Measurements from ENCODE around the gene ZNF20. TPM values are rescaled to one million over a fixed set of nuclear protein-coding genes. Genes with fewer than 3 reads are reported as not detected.

ZNF20 gene
- 13.2 TPM for polyA plus RNA-seq (2013, experiment 1 of 4)
- polyA plus RNA-seq (2013, experiment 2 of 4): 11.2 TPM
- polyA plus RNA-seq (2013, experiment 3 of 4): 9.8 TPM
- polyA plus RNA-seq (2013, experiment 4 of 4): 11.6 TPM

DNA sequence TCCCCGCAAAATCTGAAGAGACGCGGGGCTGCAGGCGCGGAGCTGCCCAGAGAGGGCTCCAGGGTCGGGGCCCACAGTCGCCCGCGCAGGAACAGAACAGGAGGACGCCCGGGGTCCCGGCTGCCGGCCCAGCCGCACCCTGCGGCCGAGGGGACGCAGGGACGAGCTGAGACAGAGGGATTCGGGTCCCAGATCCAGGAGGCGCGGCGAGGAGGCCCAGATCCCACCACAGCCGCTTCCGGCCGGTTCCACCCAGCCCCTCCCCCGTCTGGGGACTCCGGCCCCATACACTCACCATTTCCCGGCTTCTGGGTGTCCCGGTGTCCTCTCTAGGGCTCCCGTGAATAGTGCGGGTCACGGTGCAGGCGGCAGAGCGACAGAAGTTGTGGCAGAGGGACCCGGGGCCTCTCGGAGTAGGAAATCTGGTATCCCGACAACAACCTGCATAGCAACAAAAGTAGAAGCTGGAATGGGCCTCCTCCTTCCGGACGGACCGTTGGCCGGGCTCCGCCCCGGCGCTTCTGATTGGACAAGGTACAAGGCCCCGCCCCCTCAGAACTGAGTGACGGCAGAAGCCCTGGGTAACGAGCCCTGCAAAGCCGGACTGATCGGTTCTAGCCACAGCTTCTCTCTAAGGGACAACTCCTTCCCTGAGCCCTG lies at the start of gene ZNF20:
Gene ZNF20 (minus strand): TSS at position 466 of the 660 bp plus-strand sequence. CDS start 168 bp downstream, at position 298.
- Histone ChIP-seq H3K36me3 (ENCODE audit: control insufficient read depth, insufficient read depth, low read length) (peaks cover 55% of the 10 kb centered on the region), H3K9me3 (ENCODE audit: control insufficient read depth, low read length) (no peaks in the 10 kb centered on the region), H3K4me1 (ENCODE audit: control insufficient read depth, insufficient read depth, low read length) (peaks cover 6% of the 10 kb centered on the region), H3K27ac (ENCODE audit: insufficient read depth, low read depth, low read length, poor library complexity, severe bottlenecking) (peak within 1 kb of the TSS; percentile 99), H3K4me3 (ENCODE audit: insufficient read depth, low read depth, low read length) (peak within 1 kb of the TSS; percentile 84), H3K27me3 (ENCODE audit: control insufficient read depth, insufficient read depth, low read length, poor library complexity, severe bottlenecking) (no peaks in the 10 kb centered on the region)
- 7 to 9% methylated on average over 49 of the region's 49 CpGs for WGBS, 2 experiments

- 96 to 98% methylated on average over 6 of the region's 6 CpGs for WGBS, 2 experiments
- Histone ChIP-seq H3K36me3 (ENCODE audit: control insufficient read depth, insufficient read depth, low read length) (peaks cover 57% of the 10 kb centered on the region), H3K4me3 (ENCODE audit: insufficient read depth, low read depth, low read length) (no peak overlapping the region), H3K27me3 (ENCODE audit: control insufficient read depth, insufficient read depth, low read length, poor library complexity, severe bottlenecking) (no peaks in the 10 kb centered on the region), H3K9me3 (ENCODE audit: control insufficient read depth, low read length) (peaks cover 11% of the 10 kb centered on the region), H3K27ac (ENCODE audit: insufficient read depth, low read depth, low read length, poor library complexity, severe bottlenecking) (no peak overlapping the region), H3K4me1 (ENCODE audit: control insufficient read depth, insufficient read depth, low read length) (no peaks in the 10 kb centered on the region)
These were observed 47.5 kb upstream of the ZNF20 start for GRCh38 chr19:12187625-12188024.

DNA sequence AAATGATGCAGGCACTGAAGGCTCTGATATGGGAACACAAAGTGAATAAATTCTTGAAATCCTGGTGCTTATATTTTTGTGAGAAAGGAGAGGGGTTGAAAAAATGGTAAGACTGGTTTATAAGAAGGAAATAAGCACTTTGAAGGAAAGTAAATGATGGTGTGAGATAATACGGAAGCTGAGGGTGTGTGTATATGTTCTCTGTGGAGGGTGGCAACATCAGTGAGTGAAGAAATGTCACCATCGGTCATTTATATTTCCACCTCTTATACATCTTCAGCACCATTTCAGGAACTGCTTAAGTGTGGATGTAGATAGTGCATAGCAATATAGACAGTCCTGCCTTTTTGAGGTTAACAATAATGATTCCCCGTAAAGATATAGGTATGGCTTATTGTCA lies 40.2 kb upstream of the ZNF20 start:
- peaks cover 1% of the 10 kb centered on the region for H3K36me3 ChIP-seq (ENCODE audit: control insufficient read depth, insufficient read depth, low read length)
- 85 to 91% methylated on average over 2 of the region's 3 CpGs for WGBS, 2 experiments

DNA sequence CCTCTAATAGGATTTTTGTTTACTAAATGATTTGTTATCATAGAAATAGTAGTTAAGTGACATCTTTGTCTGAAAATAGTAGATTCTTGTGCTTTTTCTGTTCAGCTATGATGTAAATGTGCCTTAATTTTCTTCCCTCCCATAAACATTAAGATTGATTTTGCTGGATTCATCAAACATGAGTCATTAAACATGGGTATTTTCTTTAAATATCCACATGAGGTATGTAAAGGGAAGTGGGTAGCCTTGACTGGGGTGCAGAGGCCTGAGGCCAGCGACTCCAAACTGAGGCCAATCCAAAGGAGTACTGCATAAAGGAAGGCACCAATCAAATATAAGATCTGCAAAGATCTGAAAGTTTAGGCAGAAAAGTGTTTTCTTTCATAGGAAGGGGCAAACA lies 26.5 kb upstream of the ZNF20 start:
- Histone ChIP-seq H3K36me3 (ENCODE audit: control insufficient read depth, insufficient read depth, low read length) (no peaks in the 10 kb centered on the region), H3K27ac (ENCODE audit: insufficient read depth, low read depth, low read length, poor library complexity, severe bottlenecking) (no peak overlapping the region), H3K4me3 (ENCODE audit: insufficient read depth, low read depth, low read length) (no peak overlapping the region), H3K27me3 (ENCODE audit: control insufficient read depth, insufficient read depth, low read length, poor library complexity, severe bottlenecking) (no peaks in the 10 kb centered on the region), H3K9me3 (ENCODE audit: control insufficient read depth, low read length) (no peaks in the 10 kb centered on the region), H3K4me1 (ENCODE audit: control insufficient read depth, insufficient read depth, low read length) (peaks cover 5% of the 10 kb centered on the region)
- WGBS, 2 experiments: 80 to 97% methylated on average over 1 of the region's 1 CpG

More for the DNA sequence above, 40.2 kb upstream of the ZNF20 start:
- Histone ChIP-seq H3K27me3 (ENCODE audit: control insufficient read depth, insufficient read depth, low read length, poor library complexity, severe bottlenecking) (no peaks in the 10 kb centered on the region), H3K9me3 (ENCODE audit: control insufficient read depth, low read length) (peaks cover 6% of the 10 kb centered on the region), H3K4me1 (ENCODE audit: control insufficient read depth, insufficient read depth, low read length) (no peaks in the 10 kb centered on the region), H3K27ac (ENCODE audit: insufficient read depth, low read depth, low read length, poor library complexity, severe bottlenecking) (no peak overlapping the region), H3K4me3 (ENCODE audit: insufficient read depth, low read depth, low read length) (no peak overlapping the region)

GRCh38 chr19:12163826-12164225 lies 23.7 kb upstream of the ZNF20 start:
- Histone ChIP-seq H3K36me3 (ENCODE audit: control insufficient read depth, insufficient read depth, low read length) (no peaks in the 10 kb centered on the region), H3K4me3 (ENCODE audit: insufficient read depth, low read depth, low read length) (peak overlapping the region; percentile 89), H3K9me3 (ENCODE audit: control insufficient read depth, low read length) (no peaks in the 10 kb centered on the region), H3K27me3 (ENCODE audit: control insufficient read depth, insufficient read depth, low read length, poor library complexity, severe bottlenecking) (no peaks in the 10 kb centered on the region), H3K4me1 (ENCODE audit: control insufficient read depth, insufficient read depth, low read length) (peaks cover 5% of the 10 kb centered on the region), H3K27ac (ENCODE audit: insufficient read depth, low read depth, low read length, poor library complexity, severe bottlenecking) (no peak overlapping the region)
- 35 to 39% methylated on average over 2 of the region's 2 CpGs for WGBS, 2 experiments

- peak within 1 kb of the TSS; percentile 78 for H3K27ac ChIP-seq (ENCODE audit: insufficient read depth, low read depth, low read length, poor library complexity, severe bottlenecking)
- H3K9me3 ChIP-seq (ENCODE audit: control insufficient read depth, low read length): no peaks in the 10 kb centered on the region
- no peaks in the 10 kb centered on the region for H3K27me3 ChIP-seq (ENCODE audit: control insufficient read depth, insufficient read depth, low read length, poor library complexity, severe bottlenecking)
- H3K4me3 ChIP-seq (ENCODE audit: insufficient read depth, low read depth, low read length): peak within 1 kb of the TSS; percentile 89
- H3K4me1 ChIP-seq (ENCODE audit: control insufficient read depth, insufficient read depth, low read length): peaks cover 5% of the 10 kb centered on the region
- no peaks in the 10 kb centered on the region for H3K36me3 ChIP-seq (ENCODE audit: control insufficient read depth, insufficient read depth, low read length)
- WGBS, 2 experiments: 1% methylated on average over 57 of the region's 57 CpGs
These were observed 23.0 kb upstream of the ZNF20 start, which contains the start of gene ZNF136 for GRCh38 chr19:12162882-12163806. Gene ZNF136, plus strand, starts transcription at chr19:12163096. Its CDS starts 108 bp downstream, at chr19:12163204.

DNA sequence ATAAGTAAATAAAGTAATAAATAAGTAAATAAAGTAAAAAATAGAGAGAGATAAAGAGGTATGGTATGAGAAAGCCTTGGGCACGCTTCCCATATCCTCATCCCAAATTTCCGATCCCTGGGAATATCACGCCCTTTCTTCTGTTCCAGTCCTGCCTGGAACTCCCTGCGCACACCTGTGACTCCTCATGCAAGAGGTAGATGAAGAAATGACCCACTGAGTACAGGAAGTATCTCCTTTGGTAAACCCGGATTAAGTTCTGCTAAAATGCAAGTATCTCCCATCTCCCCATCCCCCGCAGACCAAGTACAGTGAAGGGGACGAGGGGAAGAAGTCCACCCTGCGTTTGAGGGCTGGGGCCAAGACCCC lies 22.3 kb upstream of the ZNF20 start:
- Histone ChIP-seq H3K4me3 (ENCODE audit: insufficient read depth, low read depth, low read length) (peak overlapping the region; percentile 89), H3K36me3 (ENCODE audit: control insufficient read depth, insufficient read depth, low read length) (no peaks in the 10 kb centered on the region), H3K9me3 (ENCODE audit: control insufficient read depth, low read length) (no peaks in the 10 kb centered on the region), H3K4me1 (ENCODE audit: control insufficient read depth, insufficient read depth, low read length) (peaks cover 5% of the 10 kb centered on the region), H3K27ac (ENCODE audit: insufficient read depth, low read depth, low read length, poor library complexity, severe bottlenecking) (no peak overlapping the region), H3K27me3 (ENCODE audit: control insufficient read depth, insufficient read depth, low read length, poor library complexity, severe bottlenecking) (no peaks in the 10 kb centered on the region)
- 37 to 41% methylated on average over 8 of the region's 8 CpGs for WGBS, 2 experiments

DNA sequence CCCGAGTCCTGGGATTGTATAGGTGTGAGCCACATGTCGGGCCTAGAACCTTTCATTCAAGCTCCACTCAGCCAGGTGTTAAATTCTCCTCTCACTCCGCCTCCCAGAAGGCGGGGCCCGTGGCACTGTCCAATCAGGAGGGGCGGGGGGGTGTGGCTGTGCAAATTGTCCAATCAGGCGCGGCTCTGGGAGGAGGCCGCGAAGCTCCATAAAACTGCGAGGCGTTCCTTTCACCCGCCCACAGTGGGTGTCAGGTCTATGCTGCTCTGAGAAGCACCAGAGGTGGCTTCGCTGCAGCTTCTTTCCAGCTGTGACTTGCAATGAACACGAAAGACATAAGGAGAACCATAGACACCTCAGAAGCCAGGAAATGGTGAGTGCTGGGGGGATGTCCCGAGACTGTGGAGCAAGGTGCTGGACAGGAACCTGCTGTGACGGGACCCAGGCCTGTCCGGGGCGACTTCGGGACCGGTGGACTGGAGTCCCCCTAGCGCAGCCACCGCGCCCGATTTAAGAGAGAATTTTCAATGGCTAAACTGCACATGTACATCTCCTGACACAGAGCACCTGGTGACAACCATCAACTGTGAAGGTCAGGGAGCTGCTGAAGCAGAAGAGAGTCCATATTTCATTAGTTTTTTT lies 19.7 kb upstream of the ZNF20 start:
- no peak overlapping the region for H3K4me3 ChIP-seq (ENCODE audit: insufficient read depth, low read depth, low read length)
- peaks cover 11% of the 10 kb centered on the region for H3K4me1 ChIP-seq (ENCODE audit: control insufficient read depth, insufficient read depth, low read length)
- H3K27me3 ChIP-seq (ENCODE audit: control insufficient read depth, insufficient read depth, low read length, poor library complexity, severe bottlenecking): no peaks in the 10 kb centered on the region
- no peaks in the 10 kb centered on the region for H3K9me3 ChIP-seq (ENCODE audit: control insufficient read depth, low read length)
- 93 to 94% methylated on average over 25 of the region's 25 CpGs for WGBS, 2 experiments
- H3K27ac ChIP-seq (ENCODE audit: insufficient read depth, low read depth, low read length, poor library complexity, severe bottlenecking): no peak overlapping the region
- no peaks in the 10 kb centered on the region for H3K36me3 ChIP-seq (ENCODE audit: control insufficient read depth, insufficient read depth, low read length)

DNA sequence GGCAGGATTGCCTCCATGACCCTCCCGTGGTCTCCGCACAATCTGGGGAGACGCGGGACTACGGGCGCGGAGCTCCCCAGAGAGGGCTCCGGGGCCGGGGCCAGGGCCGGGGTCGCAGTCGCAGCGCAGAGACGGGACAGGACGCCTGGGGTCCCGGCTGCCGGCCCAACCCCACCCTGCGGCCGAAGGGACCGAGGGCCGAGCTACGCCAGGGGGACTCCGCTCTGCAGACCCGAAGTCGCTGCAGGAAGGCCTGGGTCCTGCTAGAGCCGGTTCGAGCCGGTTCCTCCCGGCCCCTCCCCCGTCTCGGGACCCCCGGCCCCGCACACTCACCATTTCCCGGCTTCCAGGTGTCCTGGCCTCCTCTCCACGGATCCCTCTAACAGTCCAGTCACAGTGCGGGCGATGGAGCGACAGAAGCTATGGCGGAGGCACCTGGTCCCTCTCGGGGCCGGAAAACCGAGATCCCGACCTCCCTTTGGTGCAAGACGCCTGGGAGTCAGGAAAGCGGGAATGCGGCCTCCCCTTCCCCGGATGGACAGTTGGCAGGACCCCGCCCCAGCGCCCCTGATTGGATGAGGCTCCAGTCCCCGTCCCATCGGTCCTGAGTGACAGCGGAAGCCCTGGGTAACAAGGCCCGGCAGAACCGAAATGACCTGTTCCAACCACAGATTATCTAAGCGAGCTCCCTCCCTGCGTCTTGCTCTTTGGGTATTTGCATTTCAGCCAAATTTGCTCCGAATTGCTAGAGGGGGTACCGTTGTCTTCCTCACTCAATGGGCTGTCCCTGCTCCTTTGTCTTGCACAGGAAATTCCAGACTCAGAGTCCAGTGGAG lies 16.3 kb upstream of the ZNF20 start, which contains the start of gene ZNF625:
Gene ZNF625 (minus strand): TSS at position 512 of the 836 bp plus-strand sequence. CDS start 176 bp downstream, at position 336.
- Histone ChIP-seq H3K4me3 (ENCODE audit: insufficient read depth, low read depth, low read length) (peak within 1 kb of the TSS; percentile 82), H3K36me3 (ENCODE audit: control insufficient read depth, insufficient read depth, low read length) (peaks cover 19% of the 10 kb centered on the region), H3K9me3 (ENCODE audit: control insufficient read depth, low read length) (no peaks in the 10 kb centered on the region), H3K27me3 (ENCODE audit: control insufficient read depth, insufficient read depth, low read length, poor library complexity, severe bottlenecking) (no peaks in the 10 kb centered on the region), H3K27ac (ENCODE audit: insufficient read depth, low read depth, low read length, poor library complexity, severe bottlenecking) (peak within 1 kb of the TSS; percentile 98), H3K4me1 (ENCODE audit: control insufficient read depth, insufficient read depth, low read length) (peaks cover 5% of the 10 kb centered on the region)
- WGBS, 2 experiments: 0% methylated on average over 58 of the region's 58 CpGs
